SK-N-SH treated with all-trans-retinoic acid at 6 μM for 48 hours (cell line): ENCODE measurements around the gene PEX5L.

Source experiments
- ARNTL ChIP-seq: fragments of 450-650 bp; formaldehyde crosslinking; IDR thresholded peaks from 2 replicates; pipeline ENCODE4 v1.5.0; 2020; ENCODE audit warnings: low read depth, mild to moderate bottlenecking, moderate library complexity, borderline replicate concordance
- GLIS3 ChIP-seq: fragments of 250-450 bp; sonication (Bioruptor Pico); IDR thresholded peaks from 2 replicates; pipeline ENCODE4 v1.5.0; 2020; ENCODE audit warnings: mild to moderate bottlenecking, moderate library complexity
- ISL1 ChIP-seq: fragments of 250-450 bp; sonication (Bioruptor Pico); IDR thresholded peaks from 2 replicates; pipeline ENCODE4 v2.1.2; 2022; ENCODE audit warnings: mild to moderate bottlenecking, moderate library complexity
- PPARA ChIP-seq: fragments of 250-450 bp; sonication (Bioruptor Pico); IDR thresholded peaks from 2 replicates; pipeline ENCODE4 v1.5.0; 2020; ENCODE audit warnings: mild to moderate bottlenecking, borderline replicate concordance
- RARB ChIP-seq: fragments of 250-450 bp; sonication (Bioruptor Pico); IDR thresholded peaks from 2 replicates; pipeline ENCODE4 v1.8.0; 2021; ENCODE audit warnings: mild to moderate bottlenecking, moderate library complexity
- ZFP3 ChIP-seq: fragments of 250-450 bp; sonication (Bioruptor Pico); IDR thresholded peaks from 2 replicates; pipeline ENCODE4 v1.5.0; 2020; ENCODE audit warnings: mild to moderate bottlenecking, moderate library complexity
- ZFP30 ChIP-seq: fragments of 450-650 bp; formaldehyde crosslinking; IDR thresholded peaks from 2 replicates; pipeline ENCODE4 v1.5.0; 2022; ENCODE audit warnings: mild to moderate bottlenecking, moderate library complexity
- TF ChIP-seq, protein P1 (sequence below): fragments of 250-450 bp; sonication (Bioruptor Pico); IDR thresholded peaks from 2 replicates; pipeline ENCODE4 v1.5.1; 2020; ENCODE audit warnings: low read depth, mild to moderate bottlenecking, moderate library complexity

DNA sequence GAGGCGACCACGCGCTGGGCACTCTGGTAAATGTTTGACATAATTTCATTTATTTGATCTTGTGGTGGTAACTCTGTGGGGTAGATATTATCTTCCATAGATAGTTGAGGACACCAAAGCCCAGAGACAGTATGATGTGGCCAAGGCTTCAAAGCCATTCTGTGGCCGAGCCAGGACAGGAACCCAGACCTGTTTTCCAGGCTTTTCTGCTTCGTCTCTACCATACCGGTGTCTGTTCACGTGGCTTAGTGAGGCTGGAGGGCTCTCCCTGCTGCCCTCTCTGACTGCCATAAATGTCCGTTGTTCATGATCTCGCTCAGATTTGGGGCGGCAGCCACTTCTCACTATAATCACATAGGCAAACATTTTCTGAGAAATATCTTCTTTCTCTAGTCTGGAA lies 134.7 kb downstream of the PEX5L start:
- TF ChIP-seq GLIS3 (no peak), PPARA (CRISPR knock-in tag) (no peak), ISL1 (no peak), ARNTL (no peak), ZFP30 (no peak), ZFP3 (CRISPR knock-in tag) (no peak), RARB (no peak)
- TF ChIP-seq, protein P1, sequence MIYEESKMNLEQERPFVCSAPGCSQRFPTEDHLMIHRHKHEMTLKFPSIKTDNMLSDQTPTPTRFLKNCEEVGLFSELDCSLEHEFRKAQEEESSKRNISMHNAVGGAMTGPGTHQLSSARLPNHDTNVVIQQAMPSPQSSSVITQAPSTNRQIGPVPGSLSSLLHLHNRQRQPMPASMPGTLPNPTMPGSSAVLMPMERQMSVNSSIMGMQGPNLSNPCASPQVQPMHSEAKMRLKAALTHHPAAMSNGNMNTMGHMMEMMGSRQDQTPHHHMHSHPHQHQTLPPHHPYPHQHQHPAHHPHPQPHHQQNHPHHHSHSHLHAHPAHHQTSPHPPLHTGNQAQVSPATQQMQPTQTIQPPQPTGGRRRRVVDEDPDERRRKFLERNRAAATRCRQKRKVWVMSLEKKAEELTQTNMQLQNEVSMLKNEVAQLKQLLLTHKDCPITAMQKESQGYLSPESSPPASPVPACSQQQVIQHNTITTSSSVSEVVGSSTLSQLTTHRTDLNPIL (CRISPR knock-in tag): no peak
